NCI-H1105 (cell line): Measurements from ENCODE around the gene MTCL1.
"Not testable (repeated sequence)": the region's sequence is repeated elsewhere in the genome, so short reads cannot be mapped to it uniquely, and the experiment has no call there.

Source experiments
- DNase-seq: peaks from one replicate; lab custom pipeline; 2025; lab: John Stamatoyannopoulos, UW

The MTCL1 gene

DNA sequence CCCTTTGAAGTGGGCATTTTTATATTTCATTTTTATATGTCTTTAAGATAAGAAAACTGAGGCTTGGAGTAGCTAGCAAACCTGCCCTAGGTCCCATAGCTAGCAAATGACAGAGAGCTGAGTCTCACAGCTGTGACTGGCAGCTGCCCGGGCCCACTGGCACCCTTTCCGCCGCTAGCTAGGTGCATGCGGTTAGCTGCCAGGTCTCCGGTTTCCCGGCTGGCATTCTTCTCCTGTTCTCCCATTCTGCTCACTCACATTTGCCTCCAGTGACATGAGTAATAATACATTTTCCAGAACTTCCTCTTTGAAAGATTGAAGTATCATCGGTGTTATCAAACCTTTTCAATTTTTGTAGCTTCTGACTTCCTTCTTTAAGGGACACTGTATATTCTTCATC lies 38.7 kb downstream of the MTCL1 start:
- DNase-seq = no peak

DNA sequence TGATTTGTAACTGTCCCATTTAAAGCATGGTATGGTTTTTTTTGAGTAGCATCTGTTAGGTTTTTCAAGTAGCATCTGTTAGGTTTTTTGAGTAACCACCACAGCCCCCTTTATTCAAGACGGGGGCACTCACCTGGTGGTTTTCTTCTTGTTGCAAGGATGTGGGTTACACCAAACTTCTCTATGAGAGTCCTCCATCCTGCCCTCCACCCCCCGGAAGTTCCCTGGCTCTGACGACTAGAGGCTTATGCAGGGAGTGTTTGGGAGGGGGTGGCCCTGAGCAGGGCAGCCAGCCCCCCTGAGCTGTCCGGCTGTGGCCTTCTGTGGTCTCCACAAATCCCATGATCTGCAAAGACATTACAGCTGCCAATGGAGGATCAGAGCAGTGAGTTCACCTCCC lies 39.3 kb downstream of the MTCL1 start:
- no peak for DNase-seq

DNA sequence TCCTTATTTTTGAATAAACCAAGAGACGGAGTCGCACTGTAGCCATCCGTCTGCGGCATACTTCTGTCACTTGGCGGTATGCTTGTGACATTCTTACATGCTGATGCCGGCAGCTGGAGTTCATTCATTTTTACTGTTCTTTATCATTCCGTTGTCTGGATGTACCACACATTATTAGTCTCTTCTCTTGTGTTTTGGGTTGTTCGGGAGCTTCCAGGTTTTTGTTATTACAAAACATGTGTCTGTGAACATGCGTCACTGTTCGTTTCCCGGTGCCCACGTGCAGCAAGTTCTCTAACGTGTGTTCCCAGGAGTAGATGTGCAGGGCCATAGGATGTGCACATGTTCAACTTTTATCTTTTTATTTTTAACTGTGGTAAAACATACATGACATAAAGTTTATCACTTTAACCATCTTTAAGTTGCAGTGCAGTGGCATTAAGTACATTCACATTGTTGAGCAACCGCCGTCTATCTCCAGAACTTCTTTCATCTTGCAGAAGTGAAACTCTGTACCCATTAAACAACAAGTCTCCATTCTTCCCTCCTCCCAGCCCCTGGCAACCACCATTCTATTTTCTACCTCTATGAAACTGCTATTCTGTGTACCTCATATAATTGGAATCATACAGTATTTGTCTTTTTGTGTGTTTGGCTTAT lies 40.1 kb downstream of the MTCL1 start:
- no peak for DNase-seq

DNA sequence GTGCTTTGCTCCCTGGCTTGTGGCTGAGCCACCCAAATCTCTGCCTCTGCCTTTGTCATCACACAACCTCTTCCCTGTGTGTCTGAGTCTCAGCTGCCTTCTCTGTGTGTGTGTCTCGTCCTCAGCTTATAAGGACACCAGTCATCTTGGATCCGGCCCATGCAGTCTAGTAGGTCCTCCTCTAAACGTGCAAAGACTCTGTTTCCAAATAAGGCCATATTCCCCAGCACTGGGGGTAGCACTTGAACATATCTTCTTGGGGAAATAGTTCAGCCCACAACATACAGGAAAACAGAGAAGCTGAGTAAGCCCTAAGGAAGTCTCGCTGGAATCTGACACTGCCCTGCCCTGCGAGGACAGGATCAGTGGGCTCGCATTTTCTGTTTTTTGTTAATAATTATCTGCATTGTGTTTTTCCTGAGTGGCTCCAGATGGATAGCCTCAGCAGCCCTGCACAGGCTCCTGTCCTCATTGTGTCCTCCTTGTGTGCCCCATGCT lies 42.1 kb downstream of the MTCL1 start:
- DNase-seq = no peak

- DNase-seq = no peak
Measured at GRCh38 chr18:8749492-8749891, 44.1 kb downstream of the MTCL1 start.

DNA sequence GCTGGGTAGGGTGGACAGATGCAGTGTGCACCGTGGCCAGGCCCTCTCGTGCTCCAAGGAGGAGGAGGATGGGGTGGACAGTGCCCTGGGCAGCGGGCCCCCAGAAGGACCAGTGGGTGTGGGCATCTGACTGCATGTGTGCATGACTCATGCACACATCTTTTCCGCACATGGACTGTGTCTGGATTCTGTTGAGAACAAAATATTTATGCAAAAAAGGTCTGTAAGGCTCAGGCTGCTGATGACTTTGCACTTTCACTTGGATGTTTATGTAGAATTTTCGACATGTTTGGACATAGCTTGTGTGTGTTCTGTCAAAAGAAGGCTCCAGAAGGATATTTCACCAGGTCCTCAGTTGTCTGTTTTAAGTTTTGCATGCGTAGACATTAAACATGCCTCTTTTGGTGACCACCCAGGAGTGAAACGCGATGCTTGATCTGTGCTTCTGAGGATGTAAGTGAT lies 45.6 kb downstream of the MTCL1 start:
- no peak for DNase-seq

DNA sequence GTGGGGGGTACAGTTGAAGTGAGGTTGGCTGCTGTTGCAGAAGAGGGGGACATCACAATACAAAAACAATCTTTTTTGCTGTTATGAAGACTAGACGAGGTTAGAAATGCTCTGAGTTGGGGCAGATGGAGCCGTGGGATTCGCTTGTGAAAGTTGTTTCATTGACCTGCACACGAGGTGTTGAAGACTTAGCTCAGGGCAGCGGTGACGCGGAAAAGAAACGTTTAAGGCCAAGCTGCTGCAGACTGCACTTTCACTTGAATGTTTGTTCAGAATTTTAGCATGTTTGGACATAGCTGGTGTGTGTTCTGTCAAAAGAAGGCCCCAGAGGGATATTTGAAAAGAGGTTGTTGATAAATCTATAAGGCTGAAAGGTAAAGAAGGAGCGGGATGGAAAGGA lies 46.3 kb downstream of the MTCL1 start:
- DNase-seq = no peak

GRCh38 chr18:8752329-8752728 lies 47.0 kb downstream of the MTCL1 start:
- DNase-seq = no peak

DNA sequence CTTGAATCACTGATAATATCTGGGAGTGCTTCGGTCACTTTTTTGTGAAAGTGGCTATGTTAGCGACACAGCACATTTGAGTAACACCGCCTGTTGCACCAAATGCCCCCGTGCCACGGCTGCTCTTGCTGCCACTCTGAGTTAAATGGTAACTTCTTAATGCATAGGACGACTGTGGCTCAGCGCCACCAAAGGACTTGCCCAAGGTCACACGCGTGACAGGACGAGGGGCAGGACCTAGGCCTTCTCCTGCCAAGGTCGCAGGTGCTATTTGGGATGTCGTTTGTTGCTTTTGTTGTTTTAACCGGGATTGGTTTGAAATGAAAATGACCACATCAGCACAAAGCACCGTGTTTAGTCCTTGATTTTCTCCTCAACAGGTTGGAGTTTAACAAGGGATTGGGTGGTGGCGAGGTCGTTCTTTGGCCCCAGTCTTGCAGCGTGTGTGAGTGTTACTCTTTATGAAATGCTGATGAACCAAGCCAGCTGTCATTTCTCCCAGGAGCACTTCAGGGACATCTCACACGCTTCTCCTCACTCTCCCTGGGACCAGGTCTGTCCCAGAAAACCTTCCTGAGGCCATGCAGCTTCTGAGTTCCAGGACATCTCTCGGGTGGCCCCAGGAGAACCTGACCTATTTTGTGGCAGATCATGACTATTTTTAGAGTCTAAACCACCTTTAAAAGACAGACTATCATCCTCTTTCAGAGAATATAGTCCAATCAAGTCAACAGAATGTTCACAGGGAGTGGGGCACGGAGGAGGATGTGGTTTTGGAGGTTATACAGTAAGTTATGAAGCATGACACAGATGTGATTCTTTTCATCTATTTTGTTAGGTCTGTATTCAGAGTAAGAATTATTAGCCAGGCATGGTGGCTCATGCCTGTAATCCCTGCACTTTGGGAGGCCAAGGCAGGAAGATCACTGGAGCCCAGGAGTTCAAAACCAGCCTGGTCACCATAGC lies 49.9 kb downstream of the MTCL1 start:
- DNase-seq = no peak

DNA sequence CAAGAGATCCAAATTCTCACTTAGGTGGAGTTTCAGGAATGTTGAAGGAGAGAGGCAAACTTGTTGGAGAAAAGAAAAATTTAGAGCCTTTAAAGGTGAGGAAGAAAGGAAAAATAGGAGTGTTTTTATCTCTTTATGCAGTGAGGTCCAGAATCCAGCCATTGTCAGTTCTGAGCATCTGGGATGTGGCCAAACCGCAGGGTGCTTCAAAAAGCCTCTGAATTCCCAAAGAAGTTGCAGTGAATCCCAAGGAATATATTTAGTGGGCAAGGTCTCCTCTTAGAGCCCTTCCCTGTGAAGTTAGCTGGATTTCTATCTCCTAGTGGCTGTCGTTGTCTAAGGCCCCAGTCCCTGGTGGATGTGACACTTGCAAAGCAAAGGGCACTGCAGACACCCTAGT lies 51.2 kb downstream of the MTCL1 start:
- no peak for DNase-seq

DNA sequence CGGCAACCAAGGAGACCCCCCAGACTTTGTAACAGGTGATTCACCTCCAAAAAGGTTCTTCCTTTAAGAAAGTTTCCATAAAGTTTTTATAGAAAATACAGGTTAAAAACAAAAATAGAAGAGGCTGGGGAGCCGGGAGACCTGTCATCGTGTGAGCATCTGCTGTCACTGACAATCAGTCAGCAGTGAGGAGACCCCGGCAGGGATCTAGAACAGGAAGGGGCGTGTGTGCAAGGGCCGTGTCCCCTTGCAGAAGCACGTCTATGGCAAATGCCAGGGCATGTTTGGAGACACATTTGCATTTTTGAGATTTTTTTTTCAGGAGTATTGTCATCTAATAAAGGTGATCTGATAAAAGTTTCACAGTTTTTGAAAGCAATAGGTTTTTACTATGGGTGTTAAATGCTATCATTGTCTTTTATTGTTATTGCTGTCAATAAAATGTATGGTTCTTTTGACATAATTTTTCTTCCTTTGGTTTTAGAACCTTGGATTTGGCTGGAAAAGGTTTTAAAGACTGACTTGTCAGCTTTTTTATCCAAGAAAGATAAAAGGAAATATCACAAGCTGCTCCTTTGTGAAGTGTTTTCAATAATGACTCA lies 52.1 kb downstream of the MTCL1 start:
- no peak for DNase-seq

DNA sequence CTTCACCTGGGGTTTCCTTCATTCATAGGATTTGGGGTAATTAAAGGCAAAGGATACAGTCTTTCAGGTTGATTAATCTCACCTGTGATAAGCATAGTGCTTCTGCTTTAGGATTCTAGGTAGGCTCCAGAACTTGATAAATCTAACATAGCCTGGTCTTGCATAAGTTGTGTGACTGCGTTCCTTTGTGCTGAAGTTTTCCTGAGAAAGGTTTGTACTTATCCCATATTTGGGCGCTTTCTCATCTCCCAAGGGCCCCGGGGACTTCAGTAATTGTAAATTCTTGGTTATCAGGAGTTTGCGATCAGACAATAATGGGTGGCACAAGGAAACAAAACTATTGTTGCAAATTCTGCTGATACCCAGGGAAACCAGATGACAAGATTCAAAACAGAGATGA lies 53.1 kb downstream of the MTCL1 start:
- DNase-seq = no peak

GRCh38 chr18:8760984-8761383 lies 55.6 kb downstream of the MTCL1 start:
- no peak for DNase-seq

- not testable (repeated sequence) for DNase-seq
Measured at GRCh38 chr18:8761535-8761934, 56.2 kb downstream of the MTCL1 start.

GRCh38 chr18:8762968-8763367 lies 57.6 kb downstream of the MTCL1 start:
- no peak for DNase-seq

DNA sequence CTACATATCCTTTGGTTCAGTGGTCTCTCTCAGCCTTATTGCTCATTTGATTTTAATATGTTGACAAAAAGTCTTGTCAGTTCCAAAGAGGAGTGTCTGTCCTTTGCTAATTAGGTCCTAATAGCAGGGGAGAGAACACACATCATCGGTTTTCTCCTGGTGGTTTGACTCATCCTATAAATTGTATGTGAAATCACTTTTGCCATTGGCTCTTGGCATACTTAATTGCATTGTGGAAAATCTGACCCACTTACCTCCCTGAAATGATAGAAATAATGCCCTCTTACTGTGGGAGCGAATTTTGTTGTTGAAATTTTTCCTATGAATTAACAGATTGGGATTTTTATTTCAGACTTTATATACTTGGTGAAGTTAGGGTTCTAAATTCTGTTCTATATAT lies 58.3 kb downstream of the MTCL1 start:
- DNase-seq = no peak

DNA sequence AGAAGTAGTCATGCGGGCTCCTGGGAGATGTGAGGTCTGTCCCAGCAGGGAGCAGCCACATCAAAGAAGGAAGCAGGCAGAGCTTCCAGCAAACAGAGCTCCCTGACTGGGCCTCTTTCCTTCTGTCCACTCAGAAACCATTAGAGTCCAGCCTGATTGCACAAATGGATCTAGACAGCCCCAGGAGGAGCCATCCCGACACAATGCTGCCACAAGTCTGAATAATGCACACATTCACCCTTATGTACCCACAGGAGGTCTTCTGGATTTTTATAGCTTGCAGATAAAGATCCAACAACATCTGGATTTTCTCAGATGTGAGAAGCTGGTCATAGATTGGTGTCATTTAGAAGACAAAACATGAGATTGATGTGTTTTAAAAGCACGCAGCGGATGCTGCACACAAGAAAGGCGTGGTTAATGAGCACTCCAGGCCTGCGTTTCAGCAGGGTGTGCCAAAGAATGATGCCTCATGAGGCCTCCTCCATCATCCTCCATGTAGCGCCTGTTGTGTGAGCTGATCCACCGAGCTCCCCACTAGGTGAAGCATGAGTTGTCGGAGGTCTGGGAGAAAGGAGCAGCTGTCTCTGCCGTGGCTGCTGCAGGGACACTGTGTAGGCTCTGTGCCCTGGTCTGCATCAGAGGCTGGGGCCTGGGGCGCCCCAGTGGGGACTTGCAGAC lies 60.6 kb downstream of the MTCL1 start:
- no peak for DNase-seq

DNA sequence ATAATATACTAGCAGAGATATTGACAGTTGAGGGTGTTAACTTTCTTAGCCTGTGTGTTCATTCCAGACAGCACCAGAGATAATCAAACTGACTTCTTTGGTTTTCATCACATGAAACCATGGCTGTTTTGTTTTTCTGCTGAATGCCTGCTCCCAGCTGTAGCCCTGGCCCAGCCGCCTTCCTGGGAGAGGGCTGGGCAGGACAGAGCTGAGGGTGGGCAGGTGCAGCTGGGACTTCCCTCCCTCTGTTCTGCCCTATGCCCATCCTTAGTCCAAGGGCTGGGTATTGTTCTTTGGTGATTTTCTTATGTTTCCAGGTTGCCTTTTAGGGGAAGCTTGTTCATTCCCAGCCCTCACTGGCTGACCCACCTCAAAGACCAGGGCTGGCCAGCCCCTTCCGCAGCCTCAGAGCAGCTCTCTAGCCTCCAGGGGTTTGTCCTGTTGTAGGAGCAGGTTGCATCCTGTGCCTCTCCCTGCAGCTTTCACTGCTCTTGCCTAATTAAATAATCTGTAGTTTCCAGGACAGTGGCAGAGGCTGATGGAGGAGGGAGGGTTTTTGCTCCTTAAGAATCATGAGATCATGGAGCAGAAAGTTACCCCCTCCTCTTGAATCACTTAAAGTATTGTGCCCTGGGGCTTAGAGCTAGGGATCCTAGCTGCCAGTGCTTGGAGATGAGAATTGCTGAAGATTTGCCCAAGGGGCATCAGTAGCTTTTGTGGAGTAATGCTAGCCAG lies 61.4 kb downstream of the MTCL1 start:
- no peak for DNase-seq

GRCh38 chr18:8767340-8767739 lies 62.0 kb downstream of the MTCL1 start:
- DNase-seq = no peak

DNA sequence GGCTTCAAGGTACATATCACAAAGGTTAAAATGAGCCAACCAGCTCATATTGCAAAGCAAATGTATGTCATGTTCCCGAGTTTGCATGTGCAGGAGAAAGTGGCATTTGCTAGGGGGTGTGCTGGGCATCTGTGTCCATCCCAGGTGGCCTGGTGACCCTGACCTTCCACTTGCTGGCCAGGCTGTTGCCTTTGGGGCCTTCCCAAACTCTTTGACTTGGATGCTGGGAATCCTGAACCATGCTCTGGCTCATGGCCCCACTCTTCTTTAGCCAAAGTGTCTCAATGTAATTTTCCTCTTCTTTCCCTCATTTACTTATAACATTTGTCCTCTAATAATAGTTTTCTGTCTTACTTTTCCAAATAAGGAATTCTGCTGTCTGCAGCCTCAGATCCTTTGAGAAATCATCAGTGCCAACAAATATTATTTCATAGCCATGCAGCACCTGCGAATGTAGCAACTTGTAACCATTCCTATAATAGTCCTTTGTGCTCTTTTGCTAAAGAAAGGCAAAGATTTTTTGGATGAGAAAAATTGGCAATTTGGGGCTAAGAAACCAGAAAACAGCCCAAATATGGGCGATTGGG lies 64.2 kb downstream of the MTCL1 start:
- no peak for DNase-seq

GRCh38 chr18:8770657-8771056 lies 65.3 kb downstream of the MTCL1 start:
- no peak for DNase-seq
